Mucosa of descending colon (tissue), 3 donors: ENCODE measurements around the gene FAM53B. TPM values are rescaled to one million over a fixed set of nuclear protein-coding genes. Genes with fewer than 3 reads are reported as not detected.

Experiments
- ATAC-seq: fragments of 200-7000 bp; cut with Tn5 transposase; one replicate; pipeline ENCODE4 v1.9.1; 2020; ENCODE audit warnings: mild to moderate bottlenecking, moderate library complexity
- DNase-seq, 3 donors: peaks; one replicate each; pipeline ENCODE4 v3.0.0-alpha.2; 2020
- H3K36me3 ChIP-seq: fragments of 200-600 bp; one replicate; pipeline ENCODE4 v1.8.0; 2021; ENCODE audit warnings: low read depth, mild to moderate bottlenecking
- H3K4me1 ChIP-seq: fragments of 200-600 bp; one replicate; pipeline ENCODE4 v1.8.0; 2021; ENCODE audit warnings: low read depth, mild to moderate bottlenecking
- H3K4me3 ChIP-seq: fragments of 200-600 bp; one replicate; pipeline ENCODE4 v1.8.0; 2021; ENCODE audit warnings: mild to moderate bottlenecking
- H3K9me3 ChIP-seq: fragments of 200-600 bp; one replicate; pipeline ENCODE4 v1.8.0; 2021; ENCODE audit warnings: mild to moderate bottlenecking
- intact Hi-C, 2 donors: fragments of 100-400 bp; cut with DNase I in 1 of 2; cut with micrococcal nuclease in 1 of 2; formaldehyde crosslinking; loops; one replicate each; pipeline versions ENCODE4 v1.11.0 to v1.11.1; 2022; cut with DNase I, micrococcal nuclease
- total RNA-seq, 3 donors: library from RNA; stranded (reverse); fragmentation: NEBNext Ultra II Directional in 2 of 3; extraction: Animal tissue kit (Norgen Biotek cat#: 25700) in 2 of 3; gene quantifications; one replicate each; pipeline versions ENCODE4 v1.2.1 to v1.2.4, GENCODE V29; 2021 to 2023
- TF ChIP-seq, protein P1 (sequence below): fragments of 200-600 bp; IDR thresholded peaks from one replicate; pipeline ENCODE4 v1.8.0; 2022; ENCODE audit warnings: antibody characterized with exemption, mild to moderate bottlenecking
- donor health status: DM: no; HTN: no; CAD: no; lungs with moderate emphysema.
- donor health status: DM: no; HTN: no; CAD: no.
- donor health status: DM: no; HTN: yes; CAD: no.

Gene FAM53B
- total RNA-seq, 3 donors from 2014 or later = 37.2 to 48.0 (median 44.2) TPM

DNA sequence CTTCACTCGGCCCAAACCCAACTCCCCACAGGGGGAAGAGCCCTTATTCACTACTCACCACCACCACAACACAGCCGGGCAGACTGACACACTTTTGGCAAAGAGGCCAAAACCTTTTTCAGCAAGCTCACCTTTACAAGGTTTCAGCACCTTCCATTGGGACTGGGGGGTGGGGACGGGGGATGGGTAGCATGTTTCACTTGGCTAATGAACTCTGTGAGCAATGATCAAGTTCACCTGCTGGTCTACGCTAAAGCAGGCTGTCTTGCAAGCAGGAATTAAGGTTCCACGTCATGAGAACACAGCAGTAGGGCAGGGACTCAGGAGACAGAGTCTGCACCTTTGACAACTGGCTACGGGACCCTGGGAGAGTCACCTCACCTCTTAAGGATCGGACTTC is 7.0 kb downstream of the FAM53B start:
- no peaks in the 10 kb centered on the region for H3K36me3 ChIP-seq
- H3K9me3 ChIP-seq = no peaks in the 10 kb centered on the region
- no peak for ATAC-seq
- intact Hi-C loops = no loop called here
- H3K4me1 ChIP-seq = peaks cover 82% of the 10 kb centered on the region
- TF ChIP-seq, protein P1, sequence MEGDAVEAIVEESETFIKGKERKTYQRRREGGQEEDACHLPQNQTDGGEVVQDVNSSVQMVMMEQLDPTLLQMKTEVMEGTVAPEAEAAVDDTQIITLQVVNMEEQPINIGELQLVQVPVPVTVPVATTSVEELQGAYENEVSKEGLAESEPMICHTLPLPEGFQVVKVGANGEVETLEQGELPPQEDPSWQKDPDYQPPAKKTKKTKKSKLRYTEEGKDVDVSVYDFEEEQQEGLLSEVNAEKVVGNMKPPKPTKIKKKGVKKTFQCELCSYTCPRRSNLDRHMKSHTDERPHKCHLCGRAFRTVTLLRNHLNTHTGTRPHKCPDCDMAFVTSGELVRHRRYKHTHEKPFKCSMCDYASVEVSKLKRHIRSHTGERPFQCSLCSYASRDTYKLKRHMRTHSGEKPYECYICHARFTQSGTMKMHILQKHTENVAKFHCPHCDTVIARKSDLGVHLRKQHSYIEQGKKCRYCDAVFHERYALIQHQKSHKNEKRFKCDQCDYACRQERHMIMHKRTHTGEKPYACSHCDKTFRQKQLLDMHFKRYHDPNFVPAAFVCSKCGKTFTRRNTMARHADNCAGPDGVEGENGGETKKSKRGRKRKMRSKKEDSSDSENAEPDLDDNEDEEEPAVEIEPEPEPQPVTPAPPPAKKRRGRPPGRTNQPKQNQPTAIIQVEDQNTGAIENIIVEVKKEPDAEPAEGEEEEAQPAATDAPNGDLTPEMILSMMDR = no peak
- no peak overlapping the region for H3K4me3 ChIP-seq
- peak in 1 of 3 donors; percentile 50 for DNase-seq

GRCh38 chr10:124736491-124737136 is 7.6 kb downstream of the FAM53B start:
- DNase-seq (peak; percentile 85 to 89 (median 89)), ATAC-seq (peak; percentile 83)
- Histone ChIP-seq H3K4me1 (peaks cover 82% of the 10 kb centered on the region), H3K9me3 (no peaks in the 10 kb centered on the region), H3K4me3 (no peak overlapping the region), H3K36me3 (no peaks in the 10 kb centered on the region)
- TF ChIP-seq, protein P1 = no peak
- intact Hi-C loops = no loop called here

DNA sequence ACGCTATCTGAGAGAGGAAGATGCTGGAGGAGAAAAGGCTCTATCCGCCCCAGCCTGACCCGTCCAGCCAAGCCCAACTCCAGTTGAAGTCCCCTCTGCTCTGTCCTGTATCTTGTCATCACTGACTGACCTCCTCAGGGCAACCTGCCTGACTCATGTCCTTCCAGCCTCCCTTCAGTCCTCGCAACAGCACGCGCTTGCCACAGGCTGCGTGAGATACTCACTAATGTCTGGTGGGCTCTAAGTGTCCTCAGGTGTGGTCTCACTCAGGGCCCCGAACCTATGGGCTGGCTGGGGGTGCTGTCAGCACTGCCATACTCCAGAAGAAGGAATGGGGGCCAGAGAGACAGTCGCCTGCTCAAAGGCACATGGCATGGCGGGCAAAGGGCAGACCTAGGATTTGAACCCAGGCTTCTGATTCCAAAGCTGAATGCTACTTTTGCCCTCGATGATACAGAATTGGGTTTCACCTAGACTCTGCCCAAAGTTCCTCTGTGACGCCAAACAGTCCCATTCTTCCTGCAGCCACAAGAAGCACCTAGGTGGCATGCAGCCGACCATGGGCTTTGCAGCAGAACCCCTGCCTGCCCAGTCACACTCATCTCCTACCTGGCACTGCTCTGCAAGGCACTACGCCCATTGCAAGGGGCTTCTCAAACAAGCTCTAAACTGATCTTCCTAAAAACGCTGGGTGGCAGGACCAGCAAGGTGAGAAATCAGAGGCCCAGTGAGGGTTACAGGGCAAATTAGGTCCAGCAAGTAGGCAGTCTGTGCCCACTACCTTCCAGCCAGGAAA is 8.5 kb downstream of the FAM53B start:
- DNase-seq = peak in 1 of 3 donors; percentile 10
- Histone ChIP-seq H3K36me3 (no peaks in the 10 kb centered on the region), H3K4me3 (no peak overlapping the region), H3K9me3 (no peaks in the 10 kb centered on the region), H3K4me1 (peaks cover 79% of the 10 kb centered on the region)
- intact Hi-C loops = no loop called here
- TF ChIP-seq, protein P1 = no peak
- ATAC-seq = no peak

GRCh38 chr10:124734311-124735166 is 9.6 kb downstream of the FAM53B start:
- Histone ChIP-seq H3K36me3 (no peaks in the 10 kb centered on the region), H3K9me3 (no peaks in the 10 kb centered on the region), H3K4me1 (peaks cover 82% of the 10 kb centered on the region), H3K4me3 (no peak overlapping the region)
- peak in 2 of 3 donors; percentile 12 to 50 for DNase-seq
- TF ChIP-seq, protein P1 = no peak
- intact Hi-C loops = no loop called here
- no peak for ATAC-seq

DNA sequence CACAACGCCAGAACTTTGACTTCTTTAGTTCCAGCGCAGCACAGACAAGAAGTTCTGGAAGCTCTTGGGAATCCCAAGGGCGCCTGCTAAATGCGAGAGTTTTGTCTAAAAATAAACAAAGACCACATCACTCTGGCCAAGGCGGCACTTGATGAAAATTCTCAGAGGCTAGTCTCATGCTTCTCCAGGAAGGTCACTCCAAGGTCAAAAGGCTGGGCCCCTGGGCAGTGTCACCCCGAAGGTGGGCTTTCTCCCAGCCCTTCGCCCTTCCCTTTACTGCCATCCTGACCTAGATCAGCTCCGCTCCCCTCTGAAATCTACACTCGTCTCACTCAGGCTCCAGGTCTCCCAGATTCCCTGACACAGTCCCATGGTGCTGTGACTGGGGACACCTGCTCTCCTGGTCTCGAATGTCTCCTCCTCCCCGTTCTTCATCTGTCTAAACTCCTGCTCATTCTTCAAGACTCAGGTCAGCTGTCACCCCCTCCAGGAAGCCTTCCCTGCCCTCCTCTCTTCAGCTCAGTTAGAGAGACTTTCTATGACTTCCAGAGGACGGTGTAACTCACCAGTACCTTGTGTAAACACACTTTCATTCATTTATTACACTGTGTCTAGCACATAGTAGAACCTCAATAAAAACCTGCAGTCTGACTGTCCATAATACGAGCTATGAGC is 10.5 kb downstream of the FAM53B start:
- intact Hi-C loops = no loop called here
- Histone ChIP-seq H3K36me3 (no peaks in the 10 kb centered on the region), H3K9me3 (no peaks in the 10 kb centered on the region), H3K4me1 (peaks cover 90% of the 10 kb centered on the region), H3K4me3 (no peak overlapping the region)
- no peak for ATAC-seq
- peak in 2 of 3 donors; percentile 23 to 37 for DNase-seq
- TF ChIP-seq, protein P1 = no peak
